Esophagus squamous epithelium (tissue), 5 donors: ENCODE results near the gene ANKRD44. TPM values are rescaled to one million over a fixed set of nuclear protein-coding genes. Genes with fewer than 3 reads are reported as not detected.
"Not testable (repeated sequence)": the region's sequence is repeated elsewhere in the genome, so short reads cannot be mapped to it uniquely, and the experiment has no call there.

Source experiments
- DNase-seq: peaks from one replicate; lab custom pipeline; 2025; lab: John Stamatoyannopoulos, UW
- H3K27ac ChIP-seq, 4 donors: fragments of 200-600 bp; sonication (generic); one replicate each; pipeline ENCODE4 v1.5.1; 2016 to 2019; ENCODE audit warnings: mild to moderate bottlenecking in 1 of 4
- H3K27me3 ChIP-seq, 4 donors: fragments of 200-600 bp; sonication (generic); 1 replicate in 3 of 4; 2 replicates in 1 of 4; pipeline versions ENCODE4 v1.5.1 to v1.6.0; 2017 to 2021; ENCODE audit warnings: antibody characterized with exemption in 1 of 4
- H3K36me3 ChIP-seq, 3 donors: fragments of 200-600 bp; sonication (generic); one replicate each; pipeline ENCODE4 v1.5.1; 2016 to 2019
- H3K4me1 ChIP-seq, 3 donors: fragments of 200-600 bp; sonication (generic); one replicate each; pipeline ENCODE4 v1.5.1; 2017 to 2019
- H3K4me3 ChIP-seq, 4 donors: fragments of 200-600 bp; sonication (generic); 1 replicate in 3 of 4; 2 replicates in 1 of 4; pipeline ENCODE4 v1.5.1; 2016 to 2019; ENCODE audit warnings: mild to moderate bottlenecking in 2 of 4, moderate library complexity in 1 of 4
- H3K9me3 ChIP-seq, 3 donors: fragments of 200-600 bp; sonication (generic); one replicate each; pipeline ENCODE4 v1.5.1; 2016 to 2019
- CTCF ChIP-seq, 6 experiments: fragments of 450-650 bp in 4 of 6; fragments of 200-600 bp in 2 of 6; sonication (generic) in 2 of 6; IDR thresholded peaks; one replicate each; pipeline ENCODE4 v1.5.1; 2016 to 2019; ENCODE audit warnings: antibody characterized with exemption in 6 of 6, mild to moderate bottlenecking in 4 of 6, moderate library complexity in 4 of 6
- POLR2A ChIP-seq, 4 donors: fragments of 450-650 bp; IDR thresholded peaks; one replicate each; pipeline ENCODE4 v1.6.1; 2017; ENCODE audit warnings: antibody characterized with exemption in 4 of 4, mild to moderate bottlenecking in 4 of 4, moderate library complexity in 3 of 4
- WGBS, 2 donors: methylation state at CpG; one replicate each; pipeline ENCODE4 v1.1.5; 2018; 5-methylcytosine and 5-hydroxymethylcytosine counted together
- intact Hi-C: fragments of 100-400 bp; cut with DNase I; formaldehyde crosslinking; loops from one replicate; pipeline ENCODE4 v1.15.0; 2022
- total RNA-seq, 4 donors: library from RNA; depleted of rRNA; stranded (reverse); fragments of >200 nt; gene quantifications; one replicate each; pipeline ENCODE4 v1.1.0, GENCODE V29; 2016
- donor health status: DM: yes; HTN: yes; CAD: no.

ANKRD44 gene
- total RNA-seq, 4 donors from 2014 or later: 4.5 to 54.0 (median 11.4) TPM

GRCh38 chr2:197354169-197354558 lies 43.6 kb upstream of the ANKRD44 start:
- no peaks in the 10 kb centered on the region for H3K36me3 ChIP-seq
- H3K27ac ChIP-seq: no peak overlapping the region
- H3K4me1 ChIP-seq: no peaks in the 10 kb centered on the region
- H3K27me3 ChIP-seq: no peaks in the 10 kb centered on the region
- H3K4me3 ChIP-seq: no peak overlapping the region
- no peak for TF ChIP-seq CTCF (IDR thresholded peaks at IDR 0.05)
- TF ChIP-seq POLR2A (IDR thresholded peaks at IDR 0.05): no peak
- intact Hi-C loops: no loop called here
- H3K9me3 ChIP-seq: no peaks in the 10 kb centered on the region
- DNase-seq: no peak
- WGBS, 2 donors: 87 to 98% methylated on average over 4 of the region's 4 CpGs

- Histone ChIP-seq H3K27me3 (no peaks in the 10 kb centered on the region), H3K36me3 (no peaks in the 10 kb centered on the region), H3K27ac (no peak overlapping the region), H3K9me3 (no peaks in the 10 kb centered on the region), H3K4me1 (no peaks in the 10 kb centered on the region), H3K4me3 (no peak overlapping the region)
- WGBS, 2 donors: 76% methylated on average over 3 of the region's 3 CpGs
- DNase-seq: no peak
- intact Hi-C loops: no loop called here
- TF ChIP-seq CTCF (IDR thresholded peaks at IDR 0.05) (no peak), POLR2A (IDR thresholded peaks at IDR 0.05) (no peak)
Observed at GRCh38 chr2:197353393-197354168, 43.0 kb upstream of the ANKRD44 start.

- H3K9me3 ChIP-seq: no peaks in the 10 kb centered on the region
- 94 to 100% methylated on average over 2 of the region's 2 CpGs for WGBS, 2 donors
- TF ChIP-seq POLR2A (IDR thresholded peaks at IDR 0.05) (no peak), CTCF (IDR thresholded peaks at IDR 0.05) (no peak)
- no peak for DNase-seq
- H3K27me3 ChIP-seq: no peaks in the 10 kb centered on the region
- intact Hi-C loops: no loop called here
- H3K4me3 ChIP-seq: no peak overlapping the region
- H3K4me1 ChIP-seq: no peaks in the 10 kb centered on the region
- H3K27ac ChIP-seq: no peak overlapping the region
- H3K36me3 ChIP-seq: no peaks in the 10 kb centered on the region
Observed at GRCh38 chr2:197349699-197350098, 39.1 kb upstream of the ANKRD44 start.

- no peaks in the 10 kb centered on the region for H3K27me3 ChIP-seq
- no peaks in the 10 kb centered on the region for H3K9me3 ChIP-seq
- H3K4me3 ChIP-seq: no peak overlapping the region
- no peaks in the 10 kb centered on the region for H3K36me3 ChIP-seq
- TF ChIP-seq POLR2A (IDR thresholded peaks at IDR 0.05) (no peak), CTCF (IDR thresholded peaks at IDR 0.05) (no peak)
- H3K4me1 ChIP-seq: no peaks in the 10 kb centered on the region
- no peak for DNase-seq
- intact Hi-C loops: no loop called here
- H3K27ac ChIP-seq: no peak overlapping the region
- WGBS, 2 donors: 54 to 59% methylated on average over 5 of the region's 5 CpGs
Observed at GRCh38 chr2:197348721-197349360, 38.3 kb upstream of the ANKRD44 start.

GRCh38 chr2:197345846-197346370 lies 35.3 kb upstream of the ANKRD44 start:
- no peaks in the 10 kb centered on the region for H3K36me3 ChIP-seq
- TF ChIP-seq CTCF (IDR thresholded peaks at IDR 0.05): no peak
- TF ChIP-seq POLR2A (IDR thresholded peaks at IDR 0.05): no peak
- no peak overlapping the region for H3K4me3 ChIP-seq
- H3K9me3 ChIP-seq: no peaks in the 10 kb centered on the region
- intact Hi-C loops: no loop called here
- H3K27me3 ChIP-seq: no peaks in the 10 kb centered on the region
- no peak overlapping the region for H3K27ac ChIP-seq
- no peak for DNase-seq
- no peaks in the 10 kb centered on the region for H3K4me1 ChIP-seq
- 83 to 91% methylated on average over 5 of the region's 5 CpGs for WGBS, 2 donors

- H3K27ac ChIP-seq, H3K27me3 ChIP-seq, H3K4me3 ChIP-seq, H3K4me1 ChIP-seq, intact Hi-C loops, H3K9me3 ChIP-seq, DNase-seq, H3K36me3 ChIP-seq: not testable (repeated sequence)
- WGBS, 2 donors: 71 to 90% methylated on average over 2 to 5 of the region's 5 CpGs
Observed at GRCh38 chr2:197343968-197344367, 33.4 kb upstream of the ANKRD44 start.
